DOHH2 (cell line): ENCODE data around the gene CEMIP.
"Not testable (repeated sequence)": the region's sequence is repeated elsewhere in the genome, so short reads cannot be mapped to it uniquely, and the experiment has no call there.

Source experiments
- H3F3A ChIP-seq: fragments of 200-600 bp; sonication (generic), shearing (Covaris generic); 2 replicates; pipeline ENCODE4 v1.6.0; 2016; ENCODE audit warnings: antibody characterized with exemption, mild to moderate bottlenecking; ENCODE audit not compliant: control insufficient read depth, insufficient read depth
- H3K27ac ChIP-seq: fragments of 200-600 bp; sonication (generic); 2 replicates; pipeline ENCODE4 v1.5.1; 2014; ENCODE audit warnings: low read depth, mild to moderate bottlenecking, low read length, moderate library complexity
- H3K27me3 ChIP-seq: fragments of 200-600 bp; sonication (generic); 2 replicates; pipeline ENCODE4 v1.6.1; 2014; ENCODE audit warnings: mild to moderate bottlenecking, low read length, mixed read lengths; ENCODE audit not compliant: control insufficient read depth
- H3K36me3 ChIP-seq: fragments of 200-600 bp; sonication (generic); 2 replicates; pipeline ENCODE4 v1.6.1; 2014; ENCODE audit warnings: mild to moderate bottlenecking, low read length, moderate library complexity, mixed read lengths; ENCODE audit not compliant: control insufficient read depth
- H3K4me1 ChIP-seq: fragments of 200-600 bp; sonication (generic); 2 replicates; pipeline ENCODE4 v1.6.1; 2014; ENCODE audit warnings: mild to moderate bottlenecking, low read length, mixed read lengths; ENCODE audit not compliant: control insufficient read depth
- H3K4me2 ChIP-seq: fragments of 200-600 bp; sonication (generic); 2 replicates; pipeline ENCODE4 v1.6.0; 2014; ENCODE audit warnings: mild to moderate bottlenecking, low read length, moderate library complexity
- H3K4me3 ChIP-seq: fragments of 200-600 bp; sonication (generic); 2 replicates; pipeline ENCODE4 v1.5.1; 2014; ENCODE audit warnings: mild to moderate bottlenecking, low read length, mixed read lengths
- H3K79me2 ChIP-seq: fragments of 200-600 bp; sonication (generic); 2 replicates; pipeline ENCODE4 v1.6.1; 2014; ENCODE audit warnings: mild to moderate bottlenecking, low read length, mixed read lengths; ENCODE audit not compliant: control insufficient read depth
- H3K9me2 ChIP-seq: fragments of 200-600 bp; sonication (generic); replicated peaks from 2 replicates; pipeline ENCODE4 v1.6.1; 2014; ENCODE audit warnings: mild to moderate bottlenecking, low read length, mixed read lengths; ENCODE audit not compliant: control insufficient read depth
- H3K9me3 ChIP-seq: fragments of 200-600 bp; sonication (generic); 2 replicates; pipeline ENCODE4 v1.6.1; 2014; ENCODE audit warnings: antibody characterized with exemption, low read length, mixed read lengths; ENCODE audit not compliant: control insufficient read depth, insufficient read depth
- H4K20me1 ChIP-seq: fragments of 200-600 bp; sonication (generic); 2 replicates; pipeline ENCODE4 v1.6.0; 2014; ENCODE audit warnings: low read depth, mild to moderate bottlenecking, antibody characterized with exemption, low read length, moderate library complexity; ENCODE audit not compliant: control insufficient read depth, insufficient read depth
- CTCF ChIP-seq: fragments of 200-600 bp; sonication (generic); IDR thresholded peaks from one replicate; pipeline ENCODE4 v1.5.1; 2014; ENCODE audit warnings: antibody characterized with exemption, mild to moderate bottlenecking, low read depth, low read length; ENCODE audit not compliant: poor library complexity, severe bottlenecking
- EZH2phosphoT487 ChIP-seq: fragments of 200-600 bp; sonication (generic); IDR thresholded peaks from 2 replicates; pipeline ENCODE4 v1.6.1; 2017; ENCODE audit warnings: borderline replicate concordance, mild to moderate bottlenecking, antibody characterized with exemption, low read length, moderate library complexity, mixed read lengths

Gene CEMIP

DNA sequence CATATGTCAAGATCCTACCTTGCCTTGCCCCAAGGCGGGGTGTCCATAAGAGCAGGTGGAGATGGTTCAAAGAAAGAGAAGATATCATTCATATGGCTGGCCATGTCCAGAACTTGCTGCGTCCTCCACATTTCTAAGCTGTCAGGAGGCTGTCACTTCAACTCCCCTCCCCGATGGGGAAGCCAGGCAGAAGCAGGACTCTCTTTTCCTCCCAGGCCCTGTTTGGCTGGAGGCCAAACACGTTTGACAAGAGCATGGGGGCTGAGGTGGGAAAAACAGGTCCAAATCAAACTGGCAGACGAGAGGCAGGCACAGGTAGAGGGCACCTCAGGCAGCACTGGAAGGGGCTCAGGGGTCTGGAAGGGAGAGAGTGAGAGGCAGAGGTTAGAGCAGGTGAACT, 172.8 kb downstream of the CEMIP start:
- H3K4me3 ChIP-seq, result no peak overlapping the region
- H3K4me1 ChIP-seq, result no peaks in the 10 kb centered on the region
- H3F3A ChIP-seq, result no peaks in the 10 kb centered on the region
- H3K4me2 ChIP-seq, result no peak overlapping the region
- H3K36me3 ChIP-seq, result peaks cover 17% of the 10 kb centered on the region
- H3K9me2 ChIP-seq, result no peaks in the 10 kb centered on the region
- no peaks in the 10 kb centered on the region for H3K27me3 ChIP-seq
- no peaks in the 10 kb centered on the region for H4K20me1 ChIP-seq
- no peaks in the 10 kb centered on the region for H3K9me3 ChIP-seq
- no peaks in the 10 kb centered on the region for H3K79me2 ChIP-seq
- TF ChIP-seq EZH2phosphoT487 (no peak), CTCF (no peak)
- no peak overlapping the region for H3K27ac ChIP-seq

DNA sequence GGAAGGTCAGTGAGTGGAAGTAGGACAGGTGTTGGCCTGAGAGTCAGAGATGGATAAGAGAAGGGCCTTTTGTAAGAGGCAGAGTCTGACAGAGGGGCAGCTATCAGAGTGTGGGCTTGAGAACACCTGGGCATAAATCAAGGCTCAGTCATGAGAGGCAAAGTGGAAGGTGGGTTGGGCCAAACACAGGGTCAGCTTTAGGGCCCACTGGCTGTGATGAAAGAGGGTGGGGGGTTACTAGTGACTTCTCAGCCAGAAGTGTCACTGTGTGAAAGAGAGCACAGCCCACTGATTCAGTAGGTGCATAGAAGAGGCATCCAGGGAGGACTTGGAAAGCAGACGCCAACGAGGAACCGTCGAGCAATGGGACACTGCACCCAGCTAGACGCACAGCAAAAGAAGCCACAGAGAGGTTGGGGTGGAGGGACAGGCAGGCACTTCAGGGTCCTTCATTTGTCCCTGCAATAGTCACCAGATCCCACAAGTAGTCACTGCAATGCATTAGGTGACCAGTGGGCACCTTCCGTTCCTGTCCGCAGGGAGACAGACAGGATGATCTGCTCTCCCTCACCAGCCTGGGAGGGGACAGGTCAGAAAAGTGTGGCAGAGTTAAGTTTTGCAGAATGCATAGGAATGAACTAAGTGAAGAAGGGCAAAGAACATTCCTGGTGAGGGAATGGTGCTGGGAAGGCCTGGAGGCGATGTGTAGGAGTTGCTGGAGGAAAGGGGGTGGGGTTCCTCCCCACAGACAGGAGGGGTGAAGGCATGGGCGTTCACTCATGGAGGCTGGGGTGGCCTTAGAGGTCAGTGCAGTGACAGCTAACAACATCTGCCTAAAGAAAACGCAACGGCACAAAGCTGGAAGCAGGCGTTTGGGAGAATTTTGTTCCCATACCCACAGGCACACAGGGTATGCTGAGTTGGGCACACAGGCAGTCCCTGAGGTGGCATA, 174.1 kb downstream of the CEMIP start:
- H3K4me2 ChIP-seq, result no peak overlapping the region
- no peaks in the 10 kb centered on the region for H3K79me2 ChIP-seq
- no peaks in the 10 kb centered on the region for H3K9me2 ChIP-seq
- no peak overlapping the region for H3K27ac ChIP-seq
- no peaks in the 10 kb centered on the region for H3F3A ChIP-seq
- no peaks in the 10 kb centered on the region for H3K4me1 ChIP-seq
- H3K9me3 ChIP-seq, result no peaks in the 10 kb centered on the region
- H3K4me3 ChIP-seq, result no peak overlapping the region
- no peaks in the 10 kb centered on the region for H4K20me1 ChIP-seq
- TF ChIP-seq CTCF, result no peak
- TF ChIP-seq EZH2phosphoT487, result no peak
- no peaks in the 10 kb centered on the region for H3K27me3 ChIP-seq
- H3K36me3 ChIP-seq, result peaks cover 11% of the 10 kb centered on the region

DNA sequence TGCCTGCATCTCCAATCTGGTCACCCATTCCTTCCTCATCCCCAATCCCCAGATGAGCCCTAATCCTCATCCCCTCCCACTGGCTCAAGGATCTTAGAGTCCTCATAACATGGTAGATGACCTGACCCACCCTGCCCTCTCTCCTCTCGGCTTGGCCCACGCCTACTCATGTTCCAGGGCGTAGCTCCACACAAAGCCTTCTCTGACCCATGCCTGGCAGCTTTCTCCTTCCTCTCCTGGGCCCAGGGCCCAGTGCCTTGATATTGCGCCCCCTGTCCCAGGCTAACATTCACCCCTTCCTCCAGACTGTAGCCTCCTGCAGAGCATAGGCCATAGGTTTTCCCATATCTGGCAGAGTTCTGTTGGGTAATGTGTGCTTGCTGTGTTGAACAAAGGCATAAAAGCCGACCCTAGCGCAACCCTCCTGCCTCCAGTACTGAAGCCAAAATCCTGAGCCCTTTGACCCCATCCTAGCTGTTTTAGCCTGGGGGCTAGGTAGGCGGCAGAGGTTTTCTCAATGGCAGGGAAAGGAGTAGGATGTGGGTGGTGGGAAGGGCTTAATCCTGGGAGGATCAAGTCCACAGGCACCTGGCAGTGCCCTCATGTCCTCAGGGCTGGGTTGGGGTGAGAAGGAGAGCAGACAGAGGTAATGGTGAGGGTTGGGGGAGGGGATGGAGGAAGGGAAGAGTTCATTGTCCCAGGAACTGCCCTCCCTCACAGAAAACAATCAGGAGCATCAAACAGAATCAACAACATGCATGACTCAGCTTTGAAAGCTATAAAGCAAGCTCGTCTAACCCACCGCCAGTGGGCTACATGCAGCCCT, 175.0 kb downstream of the CEMIP start:
- Histone ChIP-seq H3K4me1 (no peaks in the 10 kb centered on the region), H3K4me2 (no peak overlapping the region), H3K9me3 (no peaks in the 10 kb centered on the region), H3K27ac (no peak overlapping the region), H3K79me2 (no peaks in the 10 kb centered on the region), H3K27me3 (no peaks in the 10 kb centered on the region), H4K20me1 (no peaks in the 10 kb centered on the region), H3F3A (no peaks in the 10 kb centered on the region), H3K36me3 (peaks cover 15% of the 10 kb centered on the region), H3K4me3 (no peak overlapping the region), H3K9me2 (no peaks in the 10 kb centered on the region)
- no peak for TF ChIP-seq CTCF
- no peak for TF ChIP-seq EZH2phosphoT487

DNA sequence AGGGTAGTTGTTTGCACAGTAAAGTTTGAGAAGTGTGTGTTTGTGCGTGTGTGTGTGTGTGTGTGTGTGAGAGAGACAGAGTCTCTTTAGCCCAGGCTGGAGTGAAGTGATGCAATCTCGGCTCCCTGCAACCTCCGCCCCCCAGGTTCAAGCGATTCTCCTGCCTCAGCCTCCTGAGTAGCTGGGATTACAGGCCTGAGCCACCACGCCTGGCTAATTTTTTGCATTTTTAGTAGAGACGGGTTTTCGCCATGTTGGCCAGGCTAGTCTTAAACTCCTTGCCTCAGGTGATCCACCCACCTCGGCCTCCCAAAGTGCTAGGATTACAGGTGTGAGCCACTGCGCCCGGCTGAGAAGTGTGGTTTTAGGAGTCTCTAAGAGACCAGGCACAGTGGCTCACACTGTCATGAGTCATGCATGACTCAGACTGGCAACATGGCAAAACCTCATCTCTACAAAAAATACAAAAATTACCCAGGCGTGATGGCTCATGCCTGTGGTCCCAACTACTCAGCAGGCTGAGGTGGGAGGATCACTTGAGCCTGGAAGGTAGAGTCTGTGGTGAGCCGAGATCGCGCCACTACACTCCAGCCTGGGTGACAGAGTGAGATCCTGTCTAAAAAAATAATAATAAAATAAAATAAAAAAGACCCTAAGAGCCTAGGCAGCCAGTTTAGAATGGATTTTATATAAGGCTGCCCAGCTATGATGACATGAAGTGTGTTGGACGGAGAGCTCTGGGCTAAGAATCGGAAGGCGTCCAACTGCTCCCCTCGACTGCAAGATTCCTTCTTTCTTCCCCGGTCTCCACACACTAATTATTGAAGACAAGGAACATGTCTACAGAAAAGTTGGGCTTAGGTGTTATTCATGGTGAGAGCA, 176.6 kb downstream of the CEMIP start:
- H3K4me2 ChIP-seq, H3K4me3 ChIP-seq, H3K4me1 ChIP-seq, H3K27me3 ChIP-seq, H3F3A ChIP-seq, H3K9me2 ChIP-seq, H3K79me2 ChIP-seq, H3K27ac ChIP-seq, H4K20me1 ChIP-seq, H3K9me3 ChIP-seq: not testable (repeated sequence)
- H3K36me3 ChIP-seq, result peaks cover 19% of the 10 kb centered on the region
